K562 (cell line): ENCODE results near the gene RBM12. TPM values are rescaled to one million over a fixed set of nuclear protein-coding genes. Genes with fewer than 3 reads are reported as not detected.
A peak's percentile ranks its signal among the peaks of the same experiment; 100 is the strongest.

Experiments
- ATF1 ChIP-seq, 2 experiments: fragments of 450-650 bp in 1 of 2; IDR thresholded peaks; 2 replicates each; pipeline ENCODE4 v1.6.1; 2016; ENCODE audit warnings: missing compliant biosample characterization in 1 of 2, missing genetic modification characterization in 1 of 2
- HNRNPLL ChIP-seq: fragments of 200-400 bp; formaldehyde crosslinking; IDR thresholded peaks from 2 replicates; pipeline ENCODE4 v1.6.1; 2017; ENCODE audit warnings: low read length, low read depth, mild to moderate bottlenecking; ENCODE audit not compliant: poor library complexity, severe bottlenecking
- MAX ChIP-seq: sonication (generic); formaldehyde crosslinking; IDR thresholded peaks from 2 replicates; pipeline ENCODE4 v1.9.0; 2022; ENCODE audit warnings: mild to moderate bottlenecking, missing genetic modification reagents
- PREB ChIP-seq: sonication (generic); formaldehyde crosslinking; IDR thresholded peaks from 2 replicates; pipeline ENCODE4 v1.8.1; 2023; ENCODE audit warnings: mild to moderate bottlenecking, missing genetic modification reagents
- RB1 ChIP-seq: fragments of 450-650 bp; IDR thresholded peaks from 2 replicates; pipeline ENCODE4 v1.6.1; 2017; ENCODE audit warnings: low read depth, mild to moderate bottlenecking
- TCFL5 ChIP-seq: fragments of 250-450 bp; sonication (Bioruptor Pico); conservative IDR thresholded peaks from 2 replicates; pipeline ENCODE4 v1.6.1; 2021; ENCODE audit warnings: mild to moderate bottlenecking, moderate library complexity, matching md5 sums
- ZNF311 ChIP-seq: fragments of 250-450 bp; sonication (Bioruptor Pico); IDR thresholded peaks from 2 replicates; pipeline ENCODE4 v1.4.0; 2020; ENCODE audit warnings: mild to moderate bottlenecking, moderate library complexity
- ZNF408 ChIP-seq: fragments of 250-450 bp; sonication (Bioruptor Pico); IDR thresholded peaks from 2 replicates; pipeline ENCODE4 v1.4.0; 2020; ENCODE audit warnings: low read depth, mild to moderate bottlenecking, moderate library complexity
- polyA plus RNA-seq, 8 experiments: library from polyadenylated mRNA; depleted of rRNA in 4 of 8; stranded (reverse) in 5 of 8; unstranded in 3 of 8; fragments of >200 nt; fragmentation: Nextera tagmentation in 2 of 8; fragmentation: Illumina TruSeq in 1 of 8; extraction: Ambion mirVana in 2 of 8; extraction: Trizol in 1 of 8; gene quantifications; 2 replicates each; pipeline versions ENCODE4 v1.2.1 to v1.2.3, GENCODE V29; 2011 to 2014; ENCODE audit warnings: inconsistent platforms in 1 of 8, missing spikeins in 1 of 8
- total RNA-seq, 7 experiments: library from RNA; depleted of rRNA in 6 of 7; stranded (reverse); fragments of >200 nt in 6 of 7; fragmentation: Illumina TruSeq in 2 of 7; extraction: Trizol in 2 of 7; gene quantifications; 2 replicates each; pipeline versions ENCODE4 v1.2.1 to v1.2.3, GENCODE V29; 2011 to 2021; ENCODE audit warnings: low replicate concordance in 1 of 7
- TF ChIP-seq, protein P1 (sequence below): sonication (generic); formaldehyde crosslinking; IDR thresholded peaks from 2 replicates; pipeline ENCODE4 v1.8.0; 2023; ENCODE audit warnings: missing genetic modification reagents, mild to moderate bottlenecking, borderline replicate concordance
- TF ChIP-seq, protein P2 (sequence below): sonication (generic); formaldehyde crosslinking; IDR thresholded peaks from 2 replicates; pipeline ENCODE4 v1.8.0; 2022; ENCODE audit warnings: missing genetic modification reagents, mild to moderate bottlenecking, borderline replicate concordance
- TF ChIP-seq, protein P3 (sequence below), 2 experiments: fragments of 250-450 bp in 1 of 2; fragments of 450-650 bp in 1 of 2; sonication (Bioruptor Pico) in 1 of 2; IDR thresholded peaks; 2 replicates each; pipeline versions ENCODE4 v1.6.1 to v1.8.0; 2016 to 2021; ENCODE audit warnings: mild to moderate bottlenecking in 2 of 2, moderate library complexity in 2 of 2, missing compliant biosample characterization in 1 of 2, missing genetic modification characterization in 1 of 2
- TF ChIP-seq, protein P4 (sequence below): IDR thresholded peaks from 2 replicates; pipeline ENCODE4 v1.6.1; 2012; ENCODE audit warnings: low read depth, low read length, improper control_type of control experiment, borderline replicate concordance

The RBM12 gene
- total and polyA plus RNA-seq, 9 of the 15 experiments (the other 6 are each of a cell fraction or from before 2014, with no cell fraction given), result 5.0 to 162 (median 73.3) TPM

DNA sequence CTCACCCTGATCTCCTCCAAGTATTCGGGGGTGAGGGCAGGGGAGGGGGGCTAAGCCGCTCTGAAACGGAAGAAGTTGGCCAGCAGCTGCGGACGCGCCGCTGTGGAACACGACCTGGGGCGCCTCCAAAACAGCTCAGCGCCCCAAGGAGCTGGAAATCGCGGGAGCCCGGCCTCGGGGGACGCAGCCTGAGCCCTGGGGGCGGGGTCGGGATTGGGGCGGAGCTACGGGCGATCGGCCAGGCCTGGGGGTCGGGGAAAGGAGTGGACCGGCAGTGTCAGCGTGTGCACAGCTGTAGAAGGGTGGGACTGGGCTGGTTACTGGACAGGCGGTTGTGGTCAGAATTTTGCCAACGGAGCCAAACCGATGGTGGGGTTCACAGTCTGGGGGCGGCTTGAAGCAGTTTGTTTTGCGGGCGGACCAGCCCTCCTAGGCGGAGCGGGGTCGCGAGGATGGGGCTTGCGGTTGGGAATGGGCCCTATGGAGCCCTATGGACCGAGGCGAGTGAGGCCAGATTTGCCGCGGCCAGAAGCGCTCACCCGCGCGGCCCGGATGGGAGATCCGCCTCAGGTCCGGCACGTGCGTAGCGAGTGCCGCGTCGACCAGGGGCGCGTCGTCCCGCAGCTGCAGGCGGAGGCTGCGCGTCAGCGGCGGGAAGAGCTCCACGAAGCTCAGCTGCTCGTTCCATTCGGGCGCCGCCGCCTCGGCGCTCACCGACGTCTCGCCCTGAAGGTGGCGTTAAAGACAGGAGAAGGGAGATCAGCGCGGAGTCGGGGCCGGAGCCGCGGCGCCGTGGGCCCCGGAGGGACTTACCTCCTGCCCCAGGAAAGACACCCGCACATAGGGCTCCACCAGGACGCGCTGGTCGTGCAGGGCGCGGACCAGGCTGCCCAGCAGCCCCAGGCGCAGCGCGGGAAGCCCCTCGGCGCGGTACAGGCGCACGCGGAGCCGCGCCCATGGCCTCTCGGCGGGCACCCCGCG lies 63.4 kb downstream of the RBM12 start (continued):
- TF ChIP-seq ATF1 (CRISPR knock-in tag; IDR thresholded peaks at IDR 0.05), result 0 out of 2 replicates have a peak, but pooled peaks have one; percentile 31
- peak; percentile 85 for TF ChIP-seq ATF1 (tag; IDR thresholded peaks at IDR 0.05)
- TF ChIP-seq, protein P1, sequence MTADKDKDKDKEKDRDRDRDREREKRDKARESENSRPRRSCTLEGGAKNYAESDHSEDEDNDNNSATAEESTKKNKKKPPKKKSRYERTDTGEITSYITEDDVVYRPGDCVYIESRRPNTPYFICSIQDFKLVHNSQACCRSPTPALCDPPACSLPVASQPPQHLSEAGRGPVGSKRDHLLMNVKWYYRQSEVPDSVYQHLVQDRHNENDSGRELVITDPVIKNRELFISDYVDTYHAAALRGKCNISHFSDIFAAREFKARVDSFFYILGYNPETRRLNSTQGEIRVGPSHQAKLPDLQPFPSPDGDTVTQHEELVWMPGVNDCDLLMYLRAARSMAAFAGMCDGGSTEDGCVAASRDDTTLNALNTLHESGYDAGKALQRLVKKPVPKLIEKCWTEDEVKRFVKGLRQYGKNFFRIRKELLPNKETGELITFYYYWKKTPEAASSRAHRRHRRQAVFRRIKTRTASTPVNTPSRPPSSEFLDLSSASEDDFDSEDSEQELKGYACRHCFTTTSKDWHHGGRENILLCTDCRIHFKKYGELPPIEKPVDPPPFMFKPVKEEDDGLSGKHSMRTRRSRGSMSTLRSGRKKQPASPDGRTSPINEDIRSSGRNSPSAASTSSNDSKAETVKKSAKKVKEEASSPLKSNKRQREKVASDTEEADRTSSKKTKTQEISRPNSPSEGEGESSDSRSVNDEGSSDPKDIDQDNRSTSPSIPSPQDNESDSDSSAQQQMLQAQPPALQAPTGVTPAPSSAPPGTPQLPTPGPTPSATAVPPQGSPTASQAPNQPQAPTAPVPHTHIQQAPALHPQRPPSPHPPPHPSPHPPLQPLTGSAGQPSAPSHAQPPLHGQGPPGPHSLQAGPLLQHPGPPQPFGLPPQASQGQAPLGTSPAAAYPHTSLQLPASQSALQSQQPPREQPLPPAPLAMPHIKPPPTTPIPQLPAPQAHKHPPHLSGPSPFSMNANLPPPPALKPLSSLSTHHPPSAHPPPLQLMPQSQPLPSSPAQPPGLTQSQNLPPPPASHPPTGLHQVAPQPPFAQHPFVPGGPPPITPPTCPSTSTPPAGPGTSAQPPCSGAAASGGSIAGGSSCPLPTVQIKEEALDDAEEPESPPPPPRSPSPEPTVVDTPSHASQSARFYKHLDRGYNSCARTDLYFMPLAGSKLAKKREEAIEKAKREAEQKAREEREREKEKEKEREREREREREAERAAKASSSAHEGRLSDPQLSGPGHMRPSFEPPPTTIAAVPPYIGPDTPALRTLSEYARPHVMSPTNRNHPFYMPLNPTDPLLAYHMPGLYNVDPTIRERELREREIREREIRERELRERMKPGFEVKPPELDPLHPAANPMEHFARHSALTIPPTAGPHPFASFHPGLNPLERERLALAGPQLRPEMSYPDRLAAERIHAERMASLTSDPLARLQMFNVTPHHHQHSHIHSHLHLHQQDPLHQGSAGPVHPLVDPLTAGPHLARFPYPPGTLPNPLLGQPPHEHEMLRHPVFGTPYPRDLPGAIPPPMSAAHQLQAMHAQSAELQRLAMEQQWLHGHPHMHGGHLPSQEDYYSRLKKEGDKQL (CRISPR knock-in tag), result peak; percentile 38; the same call in 1 of the 2 replicates
- peak; percentile 71 for TF ChIP-seq HNRNPLL
- TF ChIP-seq ZNF408, result no peak
- peak; percentile 93 for TF ChIP-seq RB1
- TF ChIP-seq ZNF311 (CRISPR knock-in tag), result no peak
- TF ChIP-seq, protein P2, sequence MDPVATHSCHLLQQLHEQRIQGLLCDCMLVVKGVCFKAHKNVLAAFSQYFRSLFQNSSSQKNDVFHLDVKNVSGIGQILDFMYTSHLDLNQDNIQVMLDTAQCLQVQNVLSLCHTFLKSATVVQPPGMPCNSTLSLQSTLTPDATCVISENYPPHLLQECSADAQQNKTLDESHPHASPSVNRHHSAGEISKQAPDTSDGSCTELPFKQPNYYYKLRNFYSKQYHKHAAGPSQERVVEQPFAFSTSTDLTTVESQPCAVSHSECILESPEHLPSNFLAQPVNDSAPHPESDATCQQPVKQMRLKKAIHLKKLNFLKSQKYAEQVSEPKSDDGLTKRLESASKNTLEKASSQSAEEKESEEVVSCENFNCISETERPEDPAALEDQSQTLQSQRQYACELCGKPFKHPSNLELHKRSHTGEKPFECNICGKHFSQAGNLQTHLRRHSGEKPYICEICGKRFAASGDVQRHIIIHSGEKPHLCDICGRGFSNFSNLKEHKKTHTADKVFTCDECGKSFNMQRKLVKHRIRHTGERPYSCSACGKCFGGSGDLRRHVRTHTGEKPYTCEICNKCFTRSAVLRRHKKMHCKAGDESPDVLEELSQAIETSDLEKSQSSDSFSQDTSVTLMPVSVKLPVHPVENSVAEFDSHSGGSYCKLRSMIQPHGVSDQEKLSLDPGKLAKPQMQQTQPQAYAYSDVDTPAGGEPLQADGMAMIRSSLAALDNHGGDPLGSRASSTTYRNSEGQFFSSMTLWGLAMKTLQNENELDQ (CRISPR knock-in tag), result 0 out of 2 replicates have a peak, but pooled peaks have one; percentile 64
- TF ChIP-seq, protein P3, sequence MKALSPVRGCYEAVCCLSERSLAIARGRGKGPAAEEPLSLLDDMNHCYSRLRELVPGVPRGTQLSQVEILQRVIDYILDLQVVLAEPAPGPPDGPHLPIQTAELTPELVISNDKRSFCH (CRISPR knock-in tag; IDR thresholded peaks at IDR 0.05), result no peak
- TF ChIP-seq, protein P3 (tag; IDR thresholded peaks at IDR 0.05), result no peak
- no peak for TF ChIP-seq TCFL5 (CRISPR knock-in tag)
- TF ChIP-seq PREB, result no peak
- peak; percentile 99 for TF ChIP-seq MAX (CRISPR knock-in tag)
- TF ChIP-seq, protein P4, sequence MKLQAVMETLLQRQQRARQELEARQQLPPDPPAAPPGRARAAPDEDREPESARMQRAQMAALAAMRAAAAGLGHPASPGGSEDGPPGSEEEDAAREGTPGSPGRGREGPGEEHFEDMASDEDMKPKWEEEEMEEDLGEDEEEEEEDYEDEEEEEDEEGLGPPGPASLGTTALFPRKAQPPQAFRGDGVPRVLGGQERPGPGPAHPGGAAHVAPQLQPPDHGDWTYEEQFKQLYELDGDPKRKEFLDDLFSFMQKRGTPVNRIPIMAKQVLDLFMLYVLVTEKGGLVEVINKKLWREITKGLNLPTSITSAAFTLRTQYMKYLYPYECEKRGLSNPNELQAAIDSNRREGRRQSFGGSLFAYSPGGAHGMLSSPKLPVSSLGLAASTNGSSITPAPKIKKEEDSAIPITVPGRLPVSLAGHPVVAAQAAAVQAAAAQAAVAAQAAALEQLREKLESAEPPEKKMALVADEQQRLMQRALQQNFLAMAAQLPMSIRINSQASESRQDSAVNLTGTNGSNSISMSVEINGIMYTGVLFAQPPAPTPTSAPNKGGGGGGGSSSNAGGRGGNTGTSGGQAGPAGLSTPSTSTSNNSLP, result no peak
